Pancreas (tissue), 10 donors: ENCODE results near the gene SH3RF3. TPM values are rescaled to one million over a fixed set of nuclear protein-coding genes. Genes with fewer than 3 reads are reported as not detected.
A peak's percentile ranks its signal among the peaks of the same experiment; 100 is the strongest.

Experiments
- ATAC-seq, 4 donors: fragments of 200-7000 bp; cut with Tn5 transposase; one replicate each; pipeline versions ENCODE4 v1.8.0 to v1.9.1; 2020; ENCODE audit warnings: mild to moderate bottlenecking in 4 of 4, moderate library complexity in 4 of 4
- DNase-seq, 6 donors: peaks; one replicate each; pipeline ENCODE4 v3.0.0-alpha.2; 2020
- FAIRE-seq: peaks from 2 replicates; lab custom pipeline; 2012; peaks lifted over from hg19 to GRCh38; lab: Jason Lieb, UNC
- H3K27ac ChIP-seq, 4 donors: fragments of 200-600 bp; sonication (generic); 1 replicate in 3 of 4; 2 replicates in 1 of 4; pipeline versions ENCODE4 v1.5.0 to v1.8.0; 2020
- H3K27me3 ChIP-seq, 4 donors: fragments of 200-600 bp; one replicate each; pipeline ENCODE4 v1.8.0; 2021
- H3K36me3 ChIP-seq, 3 donors: fragments of 200-600 bp; sonication (generic) in 1 of 3; one replicate each; pipeline versions ENCODE4 v1.5.0 to v1.8.0; 2020 to 2021
- H3K4me1 ChIP-seq, 3 donors: fragments of 200-600 bp; one replicate each; pipeline ENCODE4 v1.8.0; 2021
- H3K4me3 ChIP-seq, 4 donors: fragments of 200-600 bp; sonication (generic) in 2 of 4; one replicate each; pipeline versions ENCODE4 v1.5.0 to v1.8.0; 2020 to 2021
- H3K9me3 ChIP-seq, 4 donors: fragments of 200-600 bp; one replicate each; pipeline ENCODE4 v1.8.0; 2021
- WGBS, 2 donors: extraction: QIAGEN DNeasy Blood & Tissue Kit; methylation state at CpG; one replicate each; pipeline ENCODE4 v1.1.7; 2013; 5-methylcytosine and 5-hydroxymethylcytosine counted together
- intact Hi-C, 3 donors: fragments of 100-400 bp; cut with DNase I; formaldehyde crosslinking; loops; one replicate each; pipeline versions ENCODE4 v1.11.1 to v1.14.2; 2022
- polyA plus RNA-seq, 2 donors: library from polyadenylated mRNA; stranded (reverse); fragments of 200-250 nt; gene quantifications; one replicate each; pipeline ENCODE4 v1.2.3, GENCODE V29; 2013
- total RNA-seq, 6 donors: library from RNA; stranded (reverse); fragmentation: NEBNext Ultra II Directional in 4 of 6; extraction: Animal tissue kit (Norgen Biotek cat#: 25700) in 4 of 6; gene quantifications; one replicate each; pipeline versions ENCODE4 v1.2.1 to v1.2.4, GENCODE V29; 2021 to 2023
- TF ChIP-seq, protein P1 (sequence below), 4 donors: fragments of 200-600 bp; sonication (generic) in 3 of 4; IDR thresholded peaks; one replicate each; pipeline versions ENCODE4 v1.5.0 to v1.8.0; 2021; ENCODE audit warnings: antibody characterized with exemption in 4 of 4
- donor health status: healthy with polysubstance abuse.
- donor health status: DM: no; HTN: no; CAD: no; lungs with moderate emphysema.
- donor health status: DM: no; HTN: no; CAD: no.
- donor health status: control.
- donor health status: control.
- donor health status: Bipolar disorder and iron deficiency.
- donor health status: DM: yes; HTN: yes; CAD: no.
- donor health status: DM: no; HTN: no; CAD: no.
- donor health status: DM: no; HTN: no; CAD: no.
- donor health status: DM: yes; HTN: yes; CAD: no.

Gene SH3RF3
- total and polyA plus RNA-seq, 8 donors = 1.1 to 3.5 (median 1.8) TPM

DNA sequence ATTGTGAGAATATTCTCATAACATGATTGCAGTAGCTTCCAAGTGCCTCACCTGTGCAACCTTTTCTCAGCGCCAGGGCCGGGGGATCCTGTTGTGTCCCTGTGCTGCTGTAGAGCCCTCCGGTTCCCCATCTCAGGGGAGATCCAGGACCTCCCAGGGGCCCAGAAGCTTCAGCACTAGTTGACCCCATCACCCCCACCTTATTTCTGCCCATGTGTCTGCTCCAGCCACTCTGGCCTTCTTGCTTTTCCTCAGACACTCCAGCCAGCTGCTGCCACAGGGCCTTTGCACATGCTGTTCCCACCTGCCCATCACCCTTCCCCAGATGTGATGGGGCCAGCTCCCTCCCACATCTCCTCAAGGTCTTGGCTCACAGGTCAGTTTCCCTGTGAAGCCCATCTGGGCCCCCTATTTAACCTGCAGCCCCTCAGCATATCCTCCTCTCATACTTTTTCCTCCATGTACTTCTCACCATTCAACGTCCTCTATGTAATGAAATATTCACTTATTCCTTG, 258.3 kb downstream of the SH3RF3 start:
- intact Hi-C loops = no loop called here
- H3K4me3 ChIP-seq = no peak overlapping the region
- TF ChIP-seq, protein P1, sequence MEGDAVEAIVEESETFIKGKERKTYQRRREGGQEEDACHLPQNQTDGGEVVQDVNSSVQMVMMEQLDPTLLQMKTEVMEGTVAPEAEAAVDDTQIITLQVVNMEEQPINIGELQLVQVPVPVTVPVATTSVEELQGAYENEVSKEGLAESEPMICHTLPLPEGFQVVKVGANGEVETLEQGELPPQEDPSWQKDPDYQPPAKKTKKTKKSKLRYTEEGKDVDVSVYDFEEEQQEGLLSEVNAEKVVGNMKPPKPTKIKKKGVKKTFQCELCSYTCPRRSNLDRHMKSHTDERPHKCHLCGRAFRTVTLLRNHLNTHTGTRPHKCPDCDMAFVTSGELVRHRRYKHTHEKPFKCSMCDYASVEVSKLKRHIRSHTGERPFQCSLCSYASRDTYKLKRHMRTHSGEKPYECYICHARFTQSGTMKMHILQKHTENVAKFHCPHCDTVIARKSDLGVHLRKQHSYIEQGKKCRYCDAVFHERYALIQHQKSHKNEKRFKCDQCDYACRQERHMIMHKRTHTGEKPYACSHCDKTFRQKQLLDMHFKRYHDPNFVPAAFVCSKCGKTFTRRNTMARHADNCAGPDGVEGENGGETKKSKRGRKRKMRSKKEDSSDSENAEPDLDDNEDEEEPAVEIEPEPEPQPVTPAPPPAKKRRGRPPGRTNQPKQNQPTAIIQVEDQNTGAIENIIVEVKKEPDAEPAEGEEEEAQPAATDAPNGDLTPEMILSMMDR (IDR thresholded peaks at IDR 0.05) = no peak
- 95 to 96% methylated on average over 4 of the region's 4 CpGs for WGBS, 2 donors
- ATAC-seq (no peak), FAIRE-seq (no peak), DNase-seq (peak in 1 of 6 donors; percentile 11)
- no peak overlapping the region for H3K27ac ChIP-seq
- no peaks in the 10 kb centered on the region for H3K9me3 ChIP-seq
- H3K36me3 ChIP-seq = no peaks in the 10 kb centered on the region
- no peaks in the 10 kb centered on the region for H3K4me1 ChIP-seq
- H3K27me3 ChIP-seq = no peaks in the 10 kb centered on the region

DNA sequence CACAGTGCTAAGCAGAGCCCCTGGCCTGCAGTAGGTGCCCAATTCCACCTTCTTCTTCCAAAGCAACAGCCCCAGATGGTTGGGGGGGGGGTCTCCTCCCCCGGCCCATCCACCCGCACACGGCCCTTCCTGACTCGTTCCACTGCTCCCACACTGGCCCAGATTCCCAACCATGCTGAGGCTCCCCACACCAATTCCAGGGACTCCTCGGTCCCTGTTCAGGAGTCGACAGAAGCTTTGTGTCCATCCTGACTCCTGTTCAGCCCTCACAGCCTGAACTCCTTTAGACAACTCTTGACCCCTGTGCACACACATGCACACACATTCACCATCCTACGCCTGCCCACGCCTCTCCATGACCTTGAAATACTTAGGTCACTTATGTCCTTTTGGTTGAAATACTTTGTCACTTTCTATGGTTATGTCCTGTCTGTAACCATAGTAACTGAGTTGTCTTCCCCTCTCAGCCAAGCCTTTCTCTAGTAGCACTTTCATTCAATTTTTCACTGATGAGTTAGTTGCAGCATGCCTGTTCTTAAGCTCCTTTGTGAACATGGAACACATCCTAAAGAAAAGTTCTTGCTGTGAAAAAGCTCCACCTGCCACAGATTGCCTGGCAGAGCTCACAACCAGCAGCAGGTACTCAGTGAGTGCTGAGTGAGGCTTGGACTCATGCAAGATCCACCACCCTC, 258.9 kb downstream of the SH3RF3 start:
- Histone ChIP-seq H3K27ac (no peak overlapping the region), H3K27me3 (no peaks in the 10 kb centered on the region), H3K4me3 (no peak overlapping the region), H3K36me3 (no peaks in the 10 kb centered on the region), H3K9me3 (no peaks in the 10 kb centered on the region), H3K4me1 (no peaks in the 10 kb centered on the region)
- FAIRE-seq = no peak
- TF ChIP-seq, protein P1 (IDR thresholded peaks at IDR 0.05) = no peak
- no peak for ATAC-seq
- DNase-seq = peak in 1 of 6 donors; percentile 28
- intact Hi-C loops = no loop called here
- WGBS, 2 donors = 68 to 72% methylated on average over 8 of the region's 8 CpGs

DNA sequence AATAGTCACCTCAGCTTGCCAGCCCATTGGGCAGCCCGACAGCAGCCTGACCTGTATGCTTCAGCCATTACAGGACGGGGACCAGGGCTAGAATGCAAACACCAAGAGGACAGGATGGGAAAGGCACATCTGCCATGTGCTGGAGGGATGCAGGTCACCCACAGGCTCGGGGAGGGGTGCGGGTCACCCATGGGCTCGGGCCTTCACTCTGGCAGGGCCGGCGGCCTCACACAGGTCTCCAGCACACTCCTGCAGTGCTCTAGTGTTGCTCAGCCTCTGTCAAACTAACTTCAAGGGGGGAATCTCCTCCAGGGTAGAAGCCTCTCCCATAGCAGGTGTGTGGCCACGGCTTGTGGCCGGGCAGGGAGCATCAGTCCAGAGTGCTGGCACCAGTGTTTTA, 262.2 kb downstream of the SH3RF3 start:
- Histone ChIP-seq H3K4me3 (no peak overlapping the region), H3K27ac (no peak overlapping the region), H3K27me3 (no peaks in the 10 kb centered on the region), H3K4me1 (no peaks in the 10 kb centered on the region), H3K36me3 (no peaks in the 10 kb centered on the region), H3K9me3 (no peaks in the 10 kb centered on the region)
- TF ChIP-seq, protein P1 (IDR thresholded peaks at IDR 0.05) = no peak
- ATAC-seq (no peak), FAIRE-seq (no peak), DNase-seq (no peak)
- intact Hi-C loops = no loop called here
- 83 to 94% methylated on average over 9 of the region's 9 CpGs for WGBS, 2 donors

DNA sequence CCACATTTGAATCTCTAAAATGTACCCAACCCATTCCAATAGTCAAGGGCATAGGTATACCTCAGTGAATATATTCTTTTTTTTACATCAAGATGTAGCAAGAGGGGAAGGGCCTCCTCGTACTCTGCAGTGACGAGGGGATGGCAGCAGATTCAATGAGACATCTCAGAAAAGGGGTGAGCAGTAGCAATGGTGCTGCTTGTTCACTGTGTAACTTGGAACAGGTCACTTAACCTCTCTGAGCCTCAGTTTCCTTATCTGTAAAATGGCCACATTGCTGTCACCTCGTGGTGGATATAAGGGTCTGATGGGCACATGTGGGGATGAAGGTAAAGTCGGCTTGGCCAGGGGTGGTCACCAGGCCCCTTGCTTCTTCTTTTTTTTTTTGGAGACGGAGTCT, 263.1 kb downstream of the SH3RF3 start:
- TF ChIP-seq, protein P1 (IDR thresholded peaks at IDR 0.05) = no peak
- WGBS, 2 donors = 81 to 86% methylated on average over 5 of the region's 5 CpGs
- H3K36me3 ChIP-seq = no peaks in the 10 kb centered on the region
- H3K27ac ChIP-seq = no peak overlapping the region
- ATAC-seq (no peak), FAIRE-seq (no peak), DNase-seq (no peak)
- no peaks in the 10 kb centered on the region for H3K9me3 ChIP-seq
- intact Hi-C loops = no loop called here
- no peak overlapping the region for H3K4me3 ChIP-seq
- H3K27me3 ChIP-seq = no peaks in the 10 kb centered on the region
- no peaks in the 10 kb centered on the region for H3K4me1 ChIP-seq
